IMR-90 (cell line): Measurements from ENCODE around the gene KHDRBS1. TPM values are rescaled to one million over a fixed set of nuclear protein-coding genes. Genes with fewer than 3 reads are reported as not detected.

ENCODE experiments used
- ATAC-seq: fragments of 200-7000 bp; cut with Tn5 transposase; 2 replicates; pipeline ENCODE4 v1.9.1; 2020; ENCODE audit warnings: low read depth, mild to moderate bottlenecking, moderate library complexity
- BruUV-seq: library from RNA; stranded (reverse); fragments of 400-500 nt; replicated peaks from 2 replicates; lab custom pipeline; 2021; lab: Mats Ljungman, UMichigan
- CTCF ChIA-PET: fragments of 300-600 bp; formaldehyde crosslinking; extraction: SDS; loops from one replicate; lab custom pipeline; 2021; ENCODE audit warnings: antibody characterized with exemption; lab: Yijun Ruan, JAX
- POLR2A ChIA-PET: fragments of 300-600 bp; sonication (Branson Sonifier 250); formaldehyde crosslinking; loops from one replicate; lab custom pipeline; 2022; ENCODE audit warnings: antibody characterized with exemption; ENCODE audit not compliant: unreplicated experiment; lab: Charles Lee
- DNase-seq: peaks from one replicate; pipeline ENCODE4 v3.0.0; 2013
- H2AFZ ChIP-seq: replicated peaks from 2 replicates; pipeline ENCODE3; 2013; ENCODE audit warnings: low read length, mild to moderate bottlenecking; ENCODE audit not compliant: poor library complexity
- H2AK5ac ChIP-seq: 2 replicates; pipeline ENCODE4 v1.6.1; 2013; ENCODE audit warnings: low read depth, low read length, inconsistent platforms
- H2AK9ac ChIP-seq: replicated peaks from 2 replicates; pipeline ENCODE3; 2013; ENCODE audit warnings: mild to moderate bottlenecking, low read depth, low read length, moderate library complexity; ENCODE audit not compliant: poor library complexity
- H2BK120ac ChIP-seq: 2 replicates; pipeline ENCODE4 v1.6.1; 2013; ENCODE audit warnings: low read depth, low read length, inconsistent platforms
- H2BK15ac ChIP-seq: 3 replicates; pipeline ENCODE4 v1.6.1; 2013; ENCODE audit warnings: low read depth, low read length, inconsistent platforms
- H2BK20ac ChIP-seq: 2 replicates; pipeline ENCODE4 v1.6.1; 2013; ENCODE audit warnings: low read depth, mild to moderate bottlenecking, inconsistent platforms, low read length, moderate library complexity
- H2BK5ac ChIP-seq: 2 replicates; pipeline ENCODE4 v1.6.1; 2013; ENCODE audit warnings: mild to moderate bottlenecking, low read depth, low read length, inconsistent platforms; ENCODE audit not compliant: poor library complexity, severe bottlenecking
- H3K14ac ChIP-seq: replicated peaks from 2 replicates; pipeline ENCODE4 v1.6.1; 2013; ENCODE audit warnings: low read depth, low read length, inconsistent platforms
- H3K18ac ChIP-seq: 2 replicates; pipeline ENCODE4 v1.6.1; 2013; ENCODE audit warnings: low read depth, low read length, control low read depth
- H3K23ac ChIP-seq: 2 replicates; pipeline ENCODE4 v1.6.1; 2013; ENCODE audit warnings: low read depth, low read length, inconsistent platforms
- H3K27ac ChIP-seq: 2 replicates; pipeline ENCODE4 v1.5.1; 2013; ENCODE audit warnings: mild to moderate bottlenecking, control low read depth, low read length; ENCODE audit not compliant: insufficient read depth
- H3K27me3 ChIP-seq: 2 replicates; pipeline ENCODE4 v1.6.1; 2013; ENCODE audit warnings: low read length; ENCODE audit not compliant: control insufficient read depth, insufficient read depth
- H3K36me3 ChIP-seq: 2 replicates; pipeline ENCODE4 v1.6.1; 2013; ENCODE audit warnings: low read length, mixed read lengths; ENCODE audit not compliant: control insufficient read depth, insufficient read depth
- H3K4ac ChIP-seq: 2 replicates; pipeline ENCODE4 v1.6.1; 2013; ENCODE audit warnings: low read depth, low read length, inconsistent platforms
- H3K4me1 ChIP-seq: 2 replicates; pipeline ENCODE4 v1.6.1; 2013; ENCODE audit warnings: low read length, mixed read lengths; ENCODE audit not compliant: control insufficient read depth, insufficient read depth
- H3K4me2 ChIP-seq: 2 replicates; pipeline ENCODE4 v1.6.1; 2013; ENCODE audit warnings: low read depth, mild to moderate bottlenecking, control low read depth, low read length, moderate library complexity
- H3K4me3 ChIP-seq: 2 replicates; pipeline ENCODE4 v1.5.1; 2013; ENCODE audit warnings: low read depth, mild to moderate bottlenecking, control low read depth, low read length, moderate library complexity; ENCODE audit not compliant: insufficient read depth
- H3K56ac ChIP-seq: 2 replicates; pipeline ENCODE4 v1.6.1; 2013; ENCODE audit warnings: low read length, inconsistent platforms; ENCODE audit not compliant: insufficient read depth; ENCODE audit errors: extremely low read depth
- H3K79me1 ChIP-seq, 2 experiments: 2 replicates each; pipeline ENCODE4 v1.6.1; 2013; ENCODE audit warnings: low read length in 2 of 2, inconsistent platforms in 1 of 2, low read depth in 1 of 2
- H3K9ac ChIP-seq: 2 replicates; pipeline ENCODE4 v1.6.1; 2013; ENCODE audit warnings: low read depth, low read length, control low read depth
- H3K9me1 ChIP-seq: 2 replicates; pipeline ENCODE4 v1.6.1; 2013; ENCODE audit warnings: low read length, inconsistent platforms; ENCODE audit not compliant: insufficient read depth
- H3K9me3 ChIP-seq: 2 replicates; pipeline ENCODE4 v1.6.1; 2013; ENCODE audit warnings: low read length; ENCODE audit not compliant: control insufficient read depth, insufficient read depth
- H4K20me1 ChIP-seq: 2 replicates; pipeline ENCODE4 v1.6.1; 2013; ENCODE audit warnings: low read length, inconsistent platforms; ENCODE audit not compliant: insufficient read depth
- H4K5ac ChIP-seq: 2 replicates; pipeline ENCODE4 v1.6.1; 2013; ENCODE audit warnings: mild to moderate bottlenecking, low read depth, low read length, control low read depth
- H4K8ac ChIP-seq, 2 experiments: 2 replicates each; pipeline ENCODE4 v1.6.1; 2013; ENCODE audit warnings: low read depth in 2 of 2, low read length in 2 of 2, control low read depth in 1 of 2, inconsistent platforms in 1 of 2
- H4K91ac ChIP-seq: 2 replicates; pipeline ENCODE4 v1.6.1; 2013; ENCODE audit warnings: low read depth, low read length, inconsistent platforms; ENCODE audit not compliant: insufficient read depth
- BHLHE40 ChIP-seq: fragments of 150-350 bp; IDR thresholded peaks from 2 replicates; pipeline ENCODE4 v1.6.1; 2016; ENCODE audit warnings: mild to moderate bottlenecking, low read depth, low read length
- CEBPB ChIP-seq: IDR thresholded peaks from 2 replicates; pipeline ENCODE4 v1.6.1; 2012; ENCODE audit warnings: low read depth, low read length, improper control_type of control experiment
- CHD1 ChIP-seq: IDR thresholded peaks from 2 replicates; pipeline ENCODE4 v1.6.1; 2012; ENCODE audit warnings: low read depth, low read length, improper control_type of control experiment
- FOS ChIP-seq: fragments of 150-350 bp; IDR thresholded peaks from 2 replicates; pipeline ENCODE4 v1.6.1; 2016; ENCODE audit warnings: low read depth, low read length
- MAFK ChIP-seq: IDR thresholded peaks from 2 replicates; pipeline ENCODE4 v1.6.1; 2012; ENCODE audit warnings: low read depth, low read length, improper control_type of control experiment
- MAZ ChIP-seq: IDR thresholded peaks from 2 replicates; pipeline ENCODE4 v1.6.1; 2012; ENCODE audit warnings: low read depth, mild to moderate bottlenecking, low read length, improper control_type of control experiment, moderate library complexity, borderline replicate concordance
- MXI1 ChIP-seq: IDR thresholded peaks from 2 replicates; pipeline ENCODE4 v1.6.1; 2012; ENCODE audit warnings: low read depth, mild to moderate bottlenecking, low read length, moderate library complexity, borderline replicate concordance
- NFE2L2 ChIP-seq: fragments of 150-350 bp; IDR thresholded peaks from 2 replicates; pipeline ENCODE4 v1.6.1; 2016; ENCODE audit warnings: low read depth, mild to moderate bottlenecking, low read length
- POLR2A ChIP-seq: IDR thresholded peaks from 2 replicates; pipeline ENCODE4 v1.6.1; 2012; ENCODE audit warnings: mild to moderate bottlenecking, low read depth, low read length
- RAD21 ChIP-seq: IDR thresholded peaks from 2 replicates; pipeline ENCODE4 v1.6.1; 2012; ENCODE audit warnings: low read length, improper control_type of control experiment
- RCOR1 ChIP-seq: IDR thresholded peaks from 2 replicates; pipeline ENCODE4 v1.6.1; 2012; ENCODE audit warnings: mild to moderate bottlenecking, low read length, improper control_type of control experiment; ENCODE audit not compliant: insufficient replicate concordance
- RFX5 ChIP-seq: IDR thresholded peaks from 2 replicates; pipeline ENCODE4 v1.8.0; 2012; ENCODE audit warnings: low read depth, mild to moderate bottlenecking, low read length, moderate library complexity
- SMC3 ChIP-seq: fragments of 150-350 bp; IDR thresholded peaks from 2 replicates; pipeline ENCODE4 v1.6.1; 2016; ENCODE audit warnings: low read depth, mild to moderate bottlenecking, antibody characterized with exemption, low read length, moderate library complexity
- WGBS, 2 experiments: methylation state at CpG; one replicate each; pipeline versions ENCODE4 v1.1.5 to v1.1.7; 2013; ENCODE audit warnings: missing lambda C conversion rate in 2 of 2; ENCODE audit not compliant: insufficient read length in 1 of 2; ENCODE audit errors: extremely low coverage in 2 of 2; 5-methylcytosine and 5-hydroxymethylcytosine counted together
- dilution Hi-C: fragments of 300-500 bp; cut with HindIII; formaldehyde crosslinking; loops from one replicate; pipeline ENCODE4 v1.14.3; 2018; ENCODE audit warnings: low sequenced_read_pairs; ENCODE audit not compliant: unreplicated experiment
- in situ Hi-C: fragments of 300-500 bp; cut with MboI; formaldehyde crosslinking; loops from 3 replicates; pipeline ENCODE4 v1.14.3; 2019; ENCODE audit warnings: low sequenced_read_pairs, inconsistent platforms, mixed read lengths
- intact Hi-C: fragments of 100-400 bp; cut with micrococcal nuclease; formaldehyde crosslinking; loops from 2 replicates; pipeline ENCODE4 v1.10.0; 2022
- polyA plus RNA-seq, 3 experiments: library from polyadenylated mRNA; depleted of rRNA; stranded (reverse); fragments of >200 nt; gene quantifications; 2 replicates each; pipeline ENCODE4 v1.2.3, GENCODE V29; 2012; ENCODE audit warnings: low replicate concordance in 1 of 3
- total RNA-seq: library from RNA; depleted of rRNA; stranded (reverse); fragments of >200 nt; gene quantifications from 2 replicates; pipeline ENCODE4 v1.2.3, GENCODE V29; 2012
- TF ChIP-seq, protein P1 (sequence below): fragments of 150-350 bp; IDR thresholded peaks from 2 replicates; pipeline ENCODE4 v1.6.1; 2017; ENCODE audit warnings: mild to moderate bottlenecking, antibody characterized with exemption, low read length, low read depth
- TF ChIP-seq, protein P2 (sequence below): conservative IDR thresholded peaks from 2 replicates; pipeline ENCODE4 v1.5.1; 2012; ENCODE audit warnings: mild to moderate bottlenecking, low read depth, low read length, improper control_type of control experiment

KHDRBS1 gene
- total and polyA plus RNA-seq, 2 of the 4 experiments (the other 2 are of a cell fraction): 33.7 to 67.6 TPM

DNA sequence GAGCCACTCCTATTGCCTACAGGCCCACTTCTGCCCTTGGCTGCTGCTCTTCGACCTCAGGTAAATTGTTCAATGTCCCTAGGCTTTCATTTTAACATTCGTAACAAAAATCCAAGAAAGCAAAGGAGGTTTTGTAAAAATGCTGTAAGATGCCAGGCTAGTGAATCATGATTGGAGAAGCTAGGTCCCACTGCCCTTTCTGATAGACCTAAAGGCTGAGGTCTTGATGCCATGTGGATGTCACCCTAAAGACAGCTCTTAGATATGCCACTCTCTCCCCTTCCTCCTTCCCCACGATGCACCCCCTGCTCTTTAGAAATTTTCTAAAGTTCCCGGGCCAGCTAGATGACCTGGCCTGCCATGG is 49.2 kb downstream of the KHDRBS1 start:
- H3K56ac ChIP-seq: peak overlapping the region; percentile 36; the same call in 1 of the 2 replicates
- peaks cover 38% of the 10 kb centered on the region for H3K36me3 ChIP-seq
- H4K20me1 ChIP-seq: peaks cover 30% of the 10 kb centered on the region
- dilution Hi-C loops: no loop called here
- peak overlapping the region; percentile 22 for H3K9ac ChIP-seq
- no CpG with 5 or more reads among the region's 4 CpGs for WGBS, 2 experiments
- no peak overlapping the region for H3K4me3 ChIP-seq
- H3K4me1 ChIP-seq: peaks cover 14% of the 10 kb centered on the region
- peak overlapping the region; percentile 24; the same call in 1 of the 2 replicates for H2BK20ac ChIP-seq
- H4K91ac ChIP-seq: peak overlapping the region; percentile 30
- peak overlapping the region; percentile 1; the same call in 1 of the 2 replicates for H4K5ac ChIP-seq
- peak overlapping the region; percentile 81 for H2BK5ac ChIP-seq
- peak overlapping the region; percentile 60; the same call in 1 of the 2 replicates for H3K23ac ChIP-seq
- H3K9me3 ChIP-seq: no peaks in the 10 kb centered on the region
- peak overlapping the region; percentile 69 for H3K14ac ChIP-seq
- peak overlapping the region; percentile 98 for H2AK9ac ChIP-seq
- 0 out of 2 replicates have a peak overlapping the region, but pooled peaks have one; percentile 40 for H3K18ac ChIP-seq
- H3K9me1 ChIP-seq: peaks cover 17% of the 10 kb centered on the region
- peak; percentile 23 for DNase-seq
- H2AFZ ChIP-seq: no peak overlapping the region
- peak overlapping the region; percentile 96 for H2AK5ac ChIP-seq
- no TSS peak for BruUV-seq
- peak overlapping the region; percentile 39 for H2BK120ac ChIP-seq
- ChIA-PET POLR2A (interaction anchor here (0.6 to 1.0 kb wide), 3 partner anchors 9 to 161 kb away, joined by 3 to 6 read pairs (median 3); no protein-coding TSS in a partner anchor), CTCF (interaction anchor here (0.6 to 1.7 kb wide), 7 partner anchors 9 to 128 kb away, joined by 3 to 8 read pairs (median 5); partner anchors contain the start of genes KHDRBS1 and TMEM39B)
- no peaks in the 10 kb centered on the region for H3K27me3 ChIP-seq
- peaks cover 6 to 55% of the 10 kb centered on the region in 2 experiments; a peak in 3 of 4 replicates for H3K79me1 ChIP-seq
- ATAC-seq: peak; percentile 18
- peak overlapping the region; percentile 51; the same call in 1 of the 3 replicates for H2BK15ac ChIP-seq
- H4K8ac ChIP-seq: peak overlapping the region in 1 of 2 experiments; percentile 72; a peak in 2 of 4 replicates
- peak overlapping the region; percentile 39 for H3K4me2 ChIP-seq
- H3K27ac ChIP-seq: peak overlapping the region; percentile 60
- intact Hi-C loops: loop anchor here (1.0 to 10.0 kb wide), 6 partner anchors 15 to 301 kb away; no protein-coding TSS in a partner anchor
- in situ Hi-C loops: no loop called here
- peak overlapping the region; percentile 86 for H3K4ac ChIP-seq
- TF ChIP-seq FOS: no peak
- TF ChIP-seq MAZ: no peak
- TF ChIP-seq RAD21: no peak
- TF ChIP-seq POLR2A: no peak
- no peak for TF ChIP-seq MAFK
- TF ChIP-seq CEBPB: no peak
- TF ChIP-seq, protein P1, sequence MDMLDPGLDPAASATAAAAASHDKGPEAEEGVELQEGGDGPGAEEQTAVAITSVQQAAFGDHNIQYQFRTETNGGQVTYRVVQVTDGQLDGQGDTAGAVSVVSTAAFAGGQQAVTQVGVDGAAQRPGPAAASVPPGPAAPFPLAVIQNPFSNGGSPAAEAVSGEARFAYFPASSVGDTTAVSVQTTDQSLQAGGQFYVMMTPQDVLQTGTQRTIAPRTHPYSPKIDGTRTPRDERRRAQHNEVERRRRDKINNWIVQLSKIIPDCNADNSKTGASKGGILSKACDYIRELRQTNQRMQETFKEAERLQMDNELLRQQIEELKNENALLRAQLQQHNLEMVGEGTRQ: no peak
- TF ChIP-seq BHLHE40: no peak
- no peak for TF ChIP-seq NFE2L2
- TF ChIP-seq MXI1: no peak
- no peak for TF ChIP-seq SMC3
- TF ChIP-seq RCOR1: no peak
- TF ChIP-seq CHD1: no peak
- TF ChIP-seq, protein P2, sequence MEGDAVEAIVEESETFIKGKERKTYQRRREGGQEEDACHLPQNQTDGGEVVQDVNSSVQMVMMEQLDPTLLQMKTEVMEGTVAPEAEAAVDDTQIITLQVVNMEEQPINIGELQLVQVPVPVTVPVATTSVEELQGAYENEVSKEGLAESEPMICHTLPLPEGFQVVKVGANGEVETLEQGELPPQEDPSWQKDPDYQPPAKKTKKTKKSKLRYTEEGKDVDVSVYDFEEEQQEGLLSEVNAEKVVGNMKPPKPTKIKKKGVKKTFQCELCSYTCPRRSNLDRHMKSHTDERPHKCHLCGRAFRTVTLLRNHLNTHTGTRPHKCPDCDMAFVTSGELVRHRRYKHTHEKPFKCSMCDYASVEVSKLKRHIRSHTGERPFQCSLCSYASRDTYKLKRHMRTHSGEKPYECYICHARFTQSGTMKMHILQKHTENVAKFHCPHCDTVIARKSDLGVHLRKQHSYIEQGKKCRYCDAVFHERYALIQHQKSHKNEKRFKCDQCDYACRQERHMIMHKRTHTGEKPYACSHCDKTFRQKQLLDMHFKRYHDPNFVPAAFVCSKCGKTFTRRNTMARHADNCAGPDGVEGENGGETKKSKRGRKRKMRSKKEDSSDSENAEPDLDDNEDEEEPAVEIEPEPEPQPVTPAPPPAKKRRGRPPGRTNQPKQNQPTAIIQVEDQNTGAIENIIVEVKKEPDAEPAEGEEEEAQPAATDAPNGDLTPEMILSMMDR: no peak
- no peak for TF ChIP-seq RFX5
